HG03280 (cell line): ENCODE measurements around the gene MRPL45.
A peak's percentile ranks its signal among the peaks of the same experiment; 100 is the strongest.

Experiments
- ATAC-seq: cut with Tn5 transposase; IDR thresholded peaks from one replicate; pipeline ENCODE4 v1.9.1; 2021; ENCODE audit warnings: mild to moderate bottlenecking, moderate library complexity; ENCODE audit not compliant: unreplicated experiment

MRPL45 gene

DNA sequence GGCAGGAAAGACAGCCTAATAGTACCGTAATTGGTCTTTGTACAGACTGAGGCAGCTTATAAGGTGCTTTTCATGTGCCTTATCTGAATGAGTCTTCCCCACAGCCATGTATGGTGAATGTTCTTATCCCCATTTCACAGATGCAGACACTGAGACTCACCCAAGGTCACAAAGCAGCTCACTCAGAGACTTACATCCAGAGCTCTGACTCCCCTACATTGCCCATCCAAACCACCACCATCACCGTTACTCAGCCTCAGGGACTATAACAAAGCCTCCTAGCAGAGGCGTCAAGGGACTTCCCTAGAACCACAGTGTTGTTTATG lies 47.4 kb downstream of the MRPL45 start:
- ATAC-seq = no peak

DNA sequence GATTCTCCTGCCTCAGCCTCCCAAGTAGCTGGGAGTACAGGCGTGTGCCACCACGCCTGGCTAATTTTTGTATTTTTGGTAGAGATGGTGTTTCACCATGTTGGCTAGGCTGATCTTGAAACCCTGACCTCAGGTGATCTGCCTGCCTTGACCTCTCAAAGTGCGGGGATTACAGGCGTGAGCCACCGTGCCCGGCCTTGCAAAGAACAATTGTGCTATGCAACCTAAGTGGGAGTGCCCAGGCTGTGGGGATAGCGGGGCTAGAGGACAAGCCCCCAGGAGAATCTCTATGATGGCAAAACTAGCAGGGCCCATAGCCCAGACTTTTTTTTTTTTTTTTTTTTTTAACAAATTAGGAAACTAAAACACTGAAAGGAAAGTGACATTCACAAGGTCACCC lies 48.8 kb downstream of the MRPL45 start:
- no peak for ATAC-seq

DNA sequence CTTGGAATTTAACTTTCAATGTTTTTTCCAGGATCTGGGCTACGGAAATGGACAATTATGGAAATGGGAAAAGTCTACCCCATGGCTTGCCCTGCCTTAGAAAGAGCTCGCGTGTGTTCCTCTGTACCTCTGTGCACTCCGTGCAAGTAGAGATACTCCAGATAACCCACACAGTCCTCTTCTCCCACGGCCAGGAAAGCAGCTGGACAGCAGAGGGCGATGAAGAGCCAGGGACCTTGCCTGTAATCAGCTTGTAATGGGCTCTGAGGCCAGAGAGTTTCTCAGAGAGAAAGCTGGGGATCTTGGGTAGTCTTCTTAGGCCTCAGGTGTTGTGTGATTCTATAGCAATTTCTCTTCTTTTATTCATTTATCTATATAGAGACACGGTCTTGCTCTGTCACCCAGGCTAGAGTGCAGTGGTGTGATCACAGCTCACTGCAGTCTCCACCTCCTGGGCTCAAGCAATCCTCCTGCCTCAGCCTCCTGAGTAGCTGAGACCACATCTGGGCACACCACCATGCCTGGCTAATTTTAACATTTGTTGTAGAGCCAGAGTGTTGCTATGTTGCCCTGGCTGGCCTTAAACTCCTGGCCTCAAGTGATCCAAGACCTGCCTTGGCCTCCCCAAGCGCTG lies 52.2 kb downstream of the MRPL45 start:
- ATAC-seq = no peak

DNA sequence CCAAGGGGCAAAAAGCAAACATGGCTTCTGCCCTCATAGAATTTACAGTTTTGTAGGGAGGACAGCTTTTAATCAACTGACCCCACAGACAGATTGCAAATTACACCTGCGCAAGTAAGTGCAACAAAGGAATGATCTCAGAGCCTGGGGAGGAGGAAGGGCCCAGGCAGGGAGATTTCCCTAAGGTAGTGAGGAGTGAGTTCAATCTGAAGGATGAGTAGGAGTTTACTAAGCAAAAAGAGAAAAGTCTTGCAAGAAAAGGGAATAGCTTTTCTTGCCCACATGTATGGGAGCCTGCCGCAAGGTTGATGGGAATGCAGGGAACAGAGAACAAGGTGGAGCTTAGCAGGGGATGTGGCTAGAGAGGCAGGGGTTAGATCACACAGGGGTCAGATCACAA lies 53.1 kb downstream of the MRPL45 start:
- no peak for ATAC-seq

DNA sequence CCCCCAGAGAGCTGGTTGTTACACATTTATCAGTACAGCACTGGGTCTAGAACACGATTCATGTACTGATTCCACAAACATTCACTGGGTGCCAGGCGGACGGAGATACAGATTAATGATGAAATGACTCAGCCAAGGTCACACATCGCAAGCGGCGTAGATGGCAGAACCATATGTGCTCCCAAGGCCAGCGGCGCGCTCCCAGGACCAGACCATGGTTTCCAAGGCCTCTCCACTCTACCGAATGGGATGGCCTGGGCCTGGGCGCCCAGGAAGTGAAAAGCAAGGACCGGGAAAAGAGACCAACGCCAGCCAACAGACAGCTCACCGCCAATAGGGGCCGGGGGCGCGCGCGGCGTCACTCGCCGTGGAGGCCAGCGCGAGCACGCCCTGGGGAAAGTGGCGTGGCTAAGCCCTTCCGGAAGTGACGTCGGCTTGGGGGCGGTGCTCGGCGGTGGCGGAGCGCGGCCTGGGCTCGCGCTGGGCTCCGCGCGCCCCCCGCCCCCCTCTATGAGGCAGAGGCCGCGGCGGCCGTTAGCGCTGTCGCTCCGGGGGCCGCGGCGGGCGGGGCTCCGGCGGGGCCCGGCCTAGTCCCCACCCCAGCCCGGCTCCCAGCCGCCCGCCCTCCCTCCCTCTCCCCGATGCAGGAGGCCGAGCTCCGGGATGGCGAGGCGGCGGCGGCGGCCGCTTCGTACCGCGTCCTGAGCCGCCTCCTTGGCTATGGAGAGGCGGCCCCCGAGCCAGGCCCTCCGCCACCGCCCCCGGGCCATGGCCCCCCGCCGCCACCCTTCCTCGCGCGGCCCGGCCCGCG lies 54.6 kb downstream of the MRPL45 start, which contains the start of gene SOCS7:
Gene SOCS7, plus strand, starts transcription at position 433 of the 811 bp plus-strand sequence. Its CDS starts 209 bp downstream, at position 642.
- peak; percentile 86 for ATAC-seq

DNA sequence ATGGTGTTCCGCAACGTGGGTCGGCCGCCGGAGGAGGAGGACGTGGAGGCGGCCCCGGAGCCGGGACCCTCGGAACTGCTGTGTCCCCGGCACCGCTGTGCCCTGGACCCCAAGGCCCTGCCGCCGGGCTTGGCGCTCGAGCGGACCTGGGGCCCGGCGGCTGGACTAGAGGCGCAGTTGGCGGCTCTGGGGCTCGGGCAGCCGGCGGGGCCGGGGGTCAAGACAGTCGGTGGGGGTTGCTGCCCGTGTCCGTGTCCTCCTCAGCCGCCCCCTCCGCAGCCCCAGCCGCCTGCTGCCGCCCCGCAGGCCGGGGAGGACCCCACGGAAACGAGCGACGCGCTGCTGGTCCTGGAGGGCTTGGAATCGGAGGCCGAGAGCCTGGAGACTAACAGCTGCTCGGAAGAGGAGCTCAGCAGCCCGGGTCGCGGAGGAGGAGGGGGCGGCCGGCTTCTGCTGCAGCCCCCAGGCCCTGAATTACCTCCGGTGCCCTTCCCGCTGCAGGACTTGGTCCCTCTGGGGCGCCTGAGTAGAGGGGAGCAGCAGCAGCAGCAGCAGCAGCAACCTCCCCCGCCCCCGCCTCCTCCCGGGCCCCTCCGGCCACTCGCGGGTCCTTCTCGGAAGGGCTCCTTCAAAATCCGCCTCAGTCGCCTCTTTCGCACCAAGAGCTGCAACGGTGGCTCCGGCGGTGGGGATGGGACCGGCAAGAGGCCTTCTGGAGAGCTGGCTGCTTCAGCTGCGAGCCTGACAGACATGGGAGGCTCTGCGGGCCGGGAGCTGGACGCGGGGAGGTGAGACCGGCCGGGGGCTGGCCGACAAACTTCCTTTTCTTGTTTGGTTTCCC lies 55.5 kb downstream of the MRPL45 start:
- peak; percentile 11 for ATAC-seq

DNA sequence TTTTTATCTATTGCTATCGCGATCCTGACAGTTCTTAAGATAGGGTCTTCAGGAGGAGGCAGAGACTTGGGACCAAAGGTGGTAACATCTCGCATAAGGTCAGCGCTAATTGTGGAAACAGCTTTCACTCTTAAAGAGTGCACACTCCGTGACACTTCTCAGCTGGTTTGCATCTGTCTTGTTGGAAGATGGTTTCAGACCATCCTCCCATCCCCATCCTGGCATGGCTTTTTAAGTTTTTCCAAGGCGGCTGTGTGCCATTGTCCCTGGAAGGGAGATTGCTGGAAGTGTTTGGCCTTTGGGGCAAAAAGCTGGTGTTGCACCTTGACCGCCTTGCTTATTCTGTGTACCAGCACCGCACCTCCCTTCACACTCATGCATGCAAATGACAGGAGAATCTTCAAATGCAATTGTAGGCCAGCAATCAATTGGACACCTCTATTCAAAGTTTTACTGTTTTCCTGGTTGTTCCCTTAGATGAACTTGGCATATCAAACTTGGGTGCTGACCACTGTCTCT lies 56.2 kb downstream of the MRPL45 start:
- ATAC-seq = no peak

DNA sequence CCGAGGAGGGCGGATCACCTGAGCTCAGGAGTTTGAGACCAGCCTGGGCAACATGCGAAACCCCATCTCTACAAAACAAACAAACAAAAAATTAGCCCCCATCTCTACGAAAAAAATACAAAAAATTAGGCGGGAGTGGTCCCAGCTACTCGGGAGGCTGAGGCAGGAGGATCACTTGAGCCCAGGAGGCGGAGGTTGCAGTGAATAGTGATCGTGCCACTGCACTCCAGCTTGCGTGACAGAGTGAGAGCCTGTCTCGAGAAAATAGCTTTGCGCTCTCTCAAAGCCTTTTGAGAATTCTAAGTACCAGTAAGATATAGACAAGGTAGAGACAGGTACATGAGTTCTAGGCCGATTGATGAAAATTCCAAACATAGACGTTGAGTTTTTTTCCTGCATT lies 56.7 kb downstream of the MRPL45 start:
- no peak for ATAC-seq

DNA sequence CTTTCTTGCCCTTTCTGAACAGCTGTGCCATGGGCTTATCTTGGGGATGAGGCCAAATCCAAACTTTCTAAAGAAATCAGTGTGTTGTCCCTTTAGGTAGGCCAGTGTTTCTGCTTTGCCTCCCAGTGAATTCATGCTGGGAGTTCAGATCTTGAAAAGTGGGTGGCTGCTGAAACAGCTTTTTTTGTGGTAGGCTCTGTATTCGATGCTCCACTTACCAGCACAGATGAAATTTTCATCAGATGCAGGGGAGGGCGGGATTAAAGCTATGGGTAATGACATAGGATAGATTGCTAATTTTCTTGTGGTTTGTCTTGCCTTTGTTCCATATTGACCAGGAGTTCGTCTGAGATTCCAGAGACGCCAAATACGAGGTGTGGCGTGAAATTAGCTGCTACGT lies 57.5 kb downstream of the MRPL45 start:
- ATAC-seq = no peak

DNA sequence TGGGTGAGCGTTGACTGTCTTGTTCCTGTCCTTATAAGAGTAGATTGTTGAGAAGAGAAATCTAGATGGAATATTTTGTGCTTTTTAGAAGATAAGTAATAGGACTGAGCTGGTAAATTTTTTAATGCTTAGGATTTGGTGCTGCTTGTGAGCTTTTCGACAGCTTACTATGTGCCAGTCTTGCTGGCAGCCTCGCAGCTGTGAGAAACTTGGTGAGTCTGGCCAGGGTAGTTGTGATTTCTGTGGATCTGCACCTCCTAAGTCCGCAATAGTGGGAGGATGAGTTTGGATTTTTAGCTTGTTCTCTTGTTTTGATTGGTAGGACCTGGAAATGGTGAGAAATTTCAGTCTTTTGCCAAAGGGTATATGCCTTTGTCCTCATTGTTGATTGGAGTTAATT lies 58.3 kb downstream of the MRPL45 start:
- ATAC-seq = no peak

DNA sequence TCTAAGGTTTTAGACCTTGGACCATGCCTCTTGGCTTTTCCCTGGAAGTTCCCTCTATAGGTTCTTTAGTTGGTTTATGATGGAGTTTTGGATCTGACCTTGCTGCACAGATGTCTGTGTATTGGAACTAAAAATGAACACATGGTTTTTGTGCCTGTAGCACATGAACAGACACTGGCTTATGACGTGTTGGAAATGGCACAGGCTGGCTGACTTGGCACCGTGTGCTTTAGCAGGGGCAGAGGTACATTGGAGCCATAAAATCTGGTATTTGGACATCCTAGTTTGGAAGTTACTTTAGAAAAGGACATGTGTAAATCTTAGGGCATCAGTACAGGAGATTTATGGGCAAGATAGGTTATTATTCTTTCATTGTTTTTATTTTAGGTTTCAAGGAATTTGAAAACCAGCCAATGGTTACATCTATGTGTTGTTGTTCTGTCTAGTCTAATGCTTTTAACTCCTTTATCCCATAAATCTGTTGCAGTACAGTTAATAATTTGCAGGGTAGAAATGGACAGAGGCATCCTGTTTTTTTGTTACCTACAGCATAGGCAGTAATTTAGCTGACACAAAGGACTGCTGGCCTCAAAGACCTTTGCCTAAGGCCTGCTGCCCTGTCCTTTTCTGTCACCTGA lies 60.6 kb downstream of the MRPL45 start:
- ATAC-seq = no peak

DNA sequence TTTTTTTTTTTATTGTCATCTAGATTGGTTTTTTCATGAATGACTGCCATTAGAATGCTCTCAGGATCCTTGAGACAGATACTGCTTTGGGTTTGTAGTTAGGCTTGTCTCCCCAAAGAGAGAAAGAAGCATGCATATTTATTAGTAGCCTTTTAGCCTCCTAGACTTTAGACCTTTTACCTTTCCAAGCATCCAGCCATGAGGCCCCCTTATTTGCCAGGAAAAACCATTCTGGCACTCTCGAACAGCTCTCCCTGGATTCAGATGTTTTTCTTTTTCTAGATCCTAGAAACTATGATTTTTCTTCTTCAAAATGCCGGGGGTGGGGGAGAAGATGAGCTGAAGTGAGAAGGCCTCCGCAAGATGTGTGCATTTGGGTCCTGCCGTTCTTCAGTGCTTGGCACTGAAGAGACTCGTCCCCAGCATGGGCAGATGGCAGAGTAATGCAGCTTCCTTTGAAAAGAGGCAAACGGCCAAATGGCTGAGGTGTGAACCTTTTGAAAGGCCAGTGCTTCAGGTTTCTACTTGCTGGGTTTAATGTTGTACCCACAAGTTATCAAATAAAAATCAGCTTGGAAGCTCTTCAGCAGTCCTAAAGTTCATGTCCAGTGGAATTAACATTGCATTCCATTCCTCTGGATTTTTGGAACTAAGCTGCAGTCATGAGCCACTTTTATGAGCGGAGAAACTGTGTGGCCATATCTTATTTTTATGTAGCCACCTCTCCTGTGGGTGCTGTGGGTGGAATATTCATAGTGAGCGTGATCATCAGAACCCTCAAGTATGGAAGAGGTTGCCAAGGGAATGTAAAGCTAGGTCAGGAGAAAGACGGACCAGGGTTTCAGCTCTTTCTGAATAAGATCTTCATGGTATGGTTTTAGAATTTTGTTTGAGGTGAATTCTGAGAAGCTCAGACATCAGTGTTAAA lies 61.9 kb downstream of the MRPL45 start:
- no peak for ATAC-seq

DNA sequence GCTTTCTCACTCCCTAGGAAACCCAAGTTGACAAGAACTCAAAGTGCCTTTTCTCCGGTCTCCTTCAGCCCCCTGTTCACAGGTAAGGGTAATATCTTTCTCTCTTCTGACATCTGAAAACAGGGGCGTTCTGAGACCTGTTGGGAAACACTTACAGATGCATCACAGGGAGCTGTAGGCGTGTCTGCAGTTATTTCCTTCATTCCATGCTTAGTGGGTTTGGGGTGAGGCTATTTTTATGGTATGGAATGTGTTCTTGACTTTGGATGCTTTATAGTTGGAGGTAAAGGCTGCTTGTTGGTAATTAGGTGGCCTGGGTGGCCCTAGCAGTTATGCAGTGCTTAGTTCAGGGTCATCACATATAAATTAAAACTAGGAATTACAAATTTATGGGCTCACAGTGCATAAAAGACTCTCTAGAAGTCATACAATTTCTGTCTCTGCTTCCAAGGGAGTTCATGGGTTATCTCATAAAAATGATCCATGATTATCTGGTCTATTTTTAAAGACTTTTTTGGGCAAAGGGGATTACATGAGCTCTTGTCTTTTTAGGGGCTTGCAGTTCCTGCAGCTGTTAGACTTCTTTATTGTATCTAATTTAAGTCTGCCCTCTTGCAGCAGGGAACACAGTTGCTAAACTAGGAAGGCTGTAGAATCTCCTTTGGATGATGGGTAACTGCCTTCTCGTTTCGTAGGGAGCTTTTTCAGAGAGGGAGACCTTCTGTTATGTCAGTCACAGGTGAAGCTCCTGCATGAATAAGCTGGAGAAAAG lies 64.9 kb downstream of the MRPL45 start:
- no peak for ATAC-seq

DNA sequence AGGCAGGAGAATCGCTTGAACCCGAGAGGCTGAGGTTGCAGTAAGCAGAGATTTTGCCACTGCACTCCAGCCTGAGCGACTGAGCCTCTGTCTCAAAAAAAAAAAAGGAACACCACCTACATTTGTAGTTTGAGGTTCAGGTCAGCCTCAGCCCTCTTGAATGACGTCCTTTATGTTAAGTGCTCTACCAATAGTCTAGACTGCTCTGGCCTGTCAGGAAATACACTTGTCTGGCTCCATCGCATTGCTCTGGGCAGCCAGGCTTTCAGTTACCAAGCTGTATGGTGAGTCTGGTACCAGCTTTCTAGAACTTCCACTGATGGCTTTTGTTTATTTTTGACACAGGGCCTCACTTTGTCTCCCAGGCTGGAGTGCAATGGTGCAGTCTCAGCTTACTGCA lies 66.0 kb downstream of the MRPL45 start:
- no peak for ATAC-seq

DNA sequence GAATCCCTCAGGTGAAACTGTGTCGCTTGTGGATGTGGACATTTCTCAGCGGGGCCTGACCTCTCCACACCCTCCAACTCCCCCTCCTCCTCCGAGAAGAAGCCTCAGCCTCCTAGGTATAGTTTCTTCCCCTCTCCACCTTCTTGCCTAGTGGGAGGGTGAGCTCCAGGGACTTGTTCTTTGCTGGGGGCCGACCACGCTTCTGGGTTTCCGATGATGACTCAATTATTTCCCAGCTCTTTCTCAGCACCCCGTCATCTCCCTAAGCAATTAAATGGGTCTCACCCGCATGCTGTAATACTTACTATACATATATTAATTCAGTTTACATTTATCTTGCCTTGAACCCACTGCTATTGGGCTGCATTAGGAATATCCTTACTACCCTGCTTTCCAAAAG lies 67.8 kb downstream of the MRPL45 start:
- no peak for ATAC-seq

DNA sequence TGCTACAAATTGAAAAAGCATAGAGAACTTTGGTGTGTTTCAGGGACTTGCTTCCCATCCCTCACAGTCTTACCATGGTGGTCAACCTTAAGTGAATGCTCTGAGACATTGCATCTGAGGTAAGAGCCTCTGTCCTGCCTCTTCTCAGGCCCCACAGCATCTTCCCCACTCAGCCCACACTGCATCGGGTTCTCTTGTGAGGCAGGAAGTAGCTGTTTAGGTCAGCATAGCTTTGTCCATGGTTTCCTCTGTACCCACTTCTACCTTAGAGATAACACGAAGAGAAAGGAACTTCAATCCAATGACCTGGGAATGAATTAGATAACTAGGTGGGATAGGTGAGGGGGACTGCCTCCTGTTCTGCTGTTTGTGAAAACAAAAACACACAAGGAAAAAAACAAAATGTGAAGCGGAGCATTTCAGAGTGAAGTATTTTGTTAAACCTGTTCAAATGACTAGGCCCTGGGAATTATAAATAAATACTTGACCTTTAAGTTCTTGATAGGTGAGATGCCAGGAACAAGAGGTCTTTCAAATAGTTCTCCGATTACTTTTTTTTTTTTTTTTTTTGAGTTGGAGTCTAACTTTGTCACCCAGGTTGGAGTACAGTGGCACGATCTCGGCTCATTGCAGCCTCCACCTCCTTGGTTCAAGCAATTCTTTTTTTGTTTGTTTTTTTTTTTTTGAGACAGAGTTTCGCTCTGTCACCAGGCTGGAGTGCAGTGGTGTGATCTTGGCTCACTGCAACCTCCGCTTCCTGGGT lies 72.3 kb downstream of the MRPL45 start:
- no peak for ATAC-seq
